ENCODE data around the gene RC3H2. TPM values are rescaled to one million over a fixed set of nuclear protein-coding genes. Genes with fewer than 3 reads are reported as not detected.

The RC3H2 gene
- total and polyA plus RNA-seq, 10 of the 15 experiments (the other 5 are each of a cell fraction or from before 2014, with no cell fraction given), result 7.2 to 25.5 (median 16.1) TPM

GRCh38 chr9:122904823-122905710 is at the start of gene RC3H2 (continued):
- TF ChIP-seq ZZZ3 (IDR thresholded peaks at IDR 0.05; ENCODE audit: control insufficient read depth, insufficient read length, low read depth), result no peak
- peak; percentile 5; the same call in 1 of the 2 replicates for TF ChIP-seq MAX (IDR thresholded peaks at IDR 0.05; ENCODE audit: low read depth, low read length)
- 0 out of 2 replicates have a peak, but pooled peaks have one; percentile 30 for TF ChIP-seq RUNX3 (IDR thresholded peaks at IDR 0.05; ENCODE audit: low read length)
- peak; percentile 87 for TF ChIP-seq IKZF1 (conservative IDR thresholded peaks at IDR 0.05)
- peak; percentile 97 for TF ChIP-seq HDGF (IDR thresholded peaks at IDR 0.05)
- TF ChIP-seq ESRRA (IDR thresholded peaks at IDR 0.05; ENCODE audit: low read length), result no peak
- TF ChIP-seq RELB (IDR thresholded peaks at IDR 0.05; ENCODE audit: low read depth), result peak; percentile 77
- TF ChIP-seq POLR2A (IDR thresholded peaks at IDR 0.05; ENCODE audit: low read depth, low read length), result peak; percentile 94
- TF ChIP-seq USF1 (IDR thresholded peaks at IDR 0.05; ENCODE audit: borderline replicate concordance, extremely low read length, insufficient read depth, low read depth, low read length), result peak; percentile 94
- TF ChIP-seq JUND (IDR thresholded peaks at IDR 0.05; ENCODE audit: low read depth, low read length), result no peak
- no peak for TF ChIP-seq CBX5 (IDR thresholded peaks at IDR 0.05; ENCODE audit: low read depth)
- TF ChIP-seq YBX1 (IDR thresholded peaks at IDR 0.05), result no peak
- TF ChIP-seq HDAC2 (IDR thresholded peaks at IDR 0.05), result no peak
- 0 out of 2 replicates have a peak, but pooled peaks have one; percentile 13 for TF ChIP-seq SPI1 (IDR thresholded peaks at IDR 0.05; ENCODE audit: borderline replicate concordance, insufficient read depth, low read depth, low read length)
- 0 out of 2 replicates have a peak, but pooled peaks have one; percentile 16 for TF ChIP-seq TBL1XR1 (IDR thresholded peaks at IDR 0.05; ENCODE audit: low read depth, low read length)
- peak; percentile 92; the same call in 1 of the 2 replicates for TF ChIP-seq ASH2L (IDR thresholded peaks at IDR 0.05; ENCODE audit: borderline replicate concordance, low read depth)
- TF ChIP-seq, protein P1, sequence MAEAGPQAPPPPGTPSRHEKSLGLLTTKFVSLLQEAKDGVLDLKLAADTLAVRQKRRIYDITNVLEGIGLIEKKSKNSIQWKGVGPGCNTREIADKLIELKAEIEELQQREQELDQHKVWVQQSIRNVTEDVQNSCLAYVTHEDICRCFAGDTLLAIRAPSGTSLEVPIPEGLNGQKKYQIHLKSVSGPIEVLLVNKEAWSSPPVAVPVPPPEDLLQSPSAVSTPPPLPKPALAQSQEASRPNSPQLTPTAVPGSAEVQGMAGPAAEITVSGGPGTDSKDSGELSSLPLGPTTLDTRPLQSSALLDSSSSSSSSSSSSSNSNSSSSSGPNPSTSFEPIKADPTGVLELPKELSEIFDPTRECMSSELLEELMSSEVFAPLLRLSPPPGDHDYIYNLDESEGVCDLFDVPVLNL (IDR thresholded peaks at IDR 0.05; ENCODE audit: low read depth, low read length), result no peak
- no peak for TF ChIP-seq WRNIP1 (IDR thresholded peaks at IDR 0.05; ENCODE audit: borderline replicate concordance, low read depth, low read length)
- TF ChIP-seq, protein P2, sequence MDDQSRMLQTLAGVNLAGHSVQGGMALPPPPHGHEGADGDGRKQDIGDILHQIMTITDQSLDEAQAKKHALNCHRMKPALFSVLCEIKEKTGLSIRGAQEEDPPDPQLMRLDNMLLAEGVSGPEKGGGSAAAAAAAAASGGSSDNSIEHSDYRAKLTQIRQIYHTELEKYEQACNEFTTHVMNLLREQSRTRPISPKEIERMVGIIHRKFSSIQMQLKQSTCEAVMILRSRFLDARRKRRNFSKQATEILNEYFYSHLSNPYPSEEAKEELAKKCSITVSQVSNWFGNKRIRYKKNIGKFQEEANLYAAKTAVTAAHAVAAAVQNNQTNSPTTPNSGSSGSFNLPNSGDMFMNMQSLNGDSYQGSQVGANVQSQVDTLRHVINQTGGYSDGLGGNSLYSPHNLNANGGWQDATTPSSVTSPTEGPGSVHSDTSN (IDR thresholded peaks at IDR 0.05; ENCODE audit: insufficient replicate concordance, low read depth, low read length), result no peak
- TF ChIP-seq ZNF207 (IDR thresholded peaks at IDR 0.05; ENCODE audit: borderline replicate concordance), result peak; percentile 67; the same call in 1 of the 2 replicates
- no peak; the same call in 1 of the 2 replicates for TF ChIP-seq TCF12 (IDR thresholded peaks at IDR 0.05; ENCODE audit: low read depth, low read length)
- no peak for TF ChIP-seq BCLAF1 (IDR thresholded peaks at IDR 0.05)
